ENCODE measurements around the gene KRTAP17-1.

DNA sequence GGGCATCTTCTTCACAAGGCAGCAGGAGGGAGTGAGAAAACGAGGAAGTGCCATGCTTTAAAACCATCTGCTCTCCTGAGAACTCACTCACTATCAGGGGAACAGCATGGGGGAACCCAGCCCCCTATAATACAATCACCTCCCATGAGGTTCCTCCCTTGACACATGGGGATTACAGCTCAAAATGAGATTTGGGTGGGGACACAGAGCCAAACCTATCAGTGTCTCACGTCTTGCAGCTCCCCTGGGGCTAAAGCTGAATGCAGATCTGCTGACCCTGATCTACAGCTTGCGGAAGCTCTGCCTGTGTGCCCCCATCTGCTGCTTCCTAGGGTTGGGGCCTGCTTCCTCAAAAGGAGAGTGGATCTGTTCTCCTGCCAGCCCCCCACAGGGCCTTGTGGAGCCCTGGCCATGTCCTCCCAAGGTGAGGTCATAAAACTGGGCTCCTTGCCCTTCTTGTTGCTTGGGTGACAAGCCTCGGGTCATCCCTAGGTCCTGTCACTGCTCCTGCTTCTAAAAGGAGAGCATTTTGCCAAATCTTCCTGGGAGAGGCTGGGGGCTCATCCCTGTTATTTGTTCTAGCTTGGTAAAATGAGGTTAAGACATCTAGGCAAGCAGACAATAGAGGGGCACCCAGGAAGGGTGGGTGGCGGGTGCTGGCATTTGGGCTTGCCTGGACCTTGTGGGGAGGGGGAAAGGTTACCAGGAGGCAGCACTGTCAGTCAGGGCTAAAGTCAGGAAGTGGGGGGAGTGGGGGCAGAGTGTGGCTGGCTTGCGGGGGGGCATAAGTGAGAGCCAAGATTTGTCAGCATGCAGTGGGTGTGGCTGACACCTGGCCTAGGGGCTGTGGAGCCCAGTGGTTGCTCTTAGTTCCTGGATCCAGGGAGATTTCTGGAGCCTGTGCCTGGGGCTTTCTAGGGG lies 19.1 kb upstream of the KRTAP17-1 start:
- TF ChIP-seq EP300 (IDR thresholded peaks at IDR 0.05) (no peak), CTCF (IDR thresholded peaks at IDR 0.05) (no peak)
